Measurements from ENCODE around the gene KCNAB2.

- no peak for TF ChIP-seq CTCF (IDR thresholded peaks at IDR 0.05; ENCODE audit: low read depth, low read length, poor library complexity, severe bottlenecking)
- TF ChIP-seq EZH2phosphoT487 (IDR thresholded peaks at IDR 0.05; ENCODE audit: borderline replicate concordance, low read length), result no peak
Observed at GRCh38 chr1:6016191-6016865, 29.4 kb upstream of the KCNAB2 start.
